Mesenchymal stem cell (in vitro differentiated cells and primary cell): ENCODE measurements around the gene EML4.
"Not testable (repeated sequence)": the region's sequence is repeated elsewhere in the genome, so short reads cannot be mapped to it uniquely, and the experiment has no call there.

Source experiments
- DNase-seq: peaks from one replicate; pipeline ENCODE4 v3.0.0-alpha.2; 2013
- H2AFZ ChIP-seq: one replicate; pipeline ENCODE4 v1.6.1; 2013; ENCODE audit warnings: low read depth, mild to moderate bottlenecking, control low read depth, inconsistent platforms, low read length, moderate library complexity
- H2AK5ac ChIP-seq: 2 replicates; pipeline ENCODE4 v1.6.1; 2013; ENCODE audit warnings: low read length, moderate library complexity, mild to moderate bottlenecking, inconsistent platforms; ENCODE audit not compliant: severe bottlenecking
- H2BK120ac ChIP-seq: one replicate; pipeline ENCODE4 v1.6.1; 2013; ENCODE audit warnings: low read depth, mild to moderate bottlenecking, inconsistent platforms, low read length, moderate library complexity
- H2BK12ac ChIP-seq, 2 experiments: one replicate each; pipeline ENCODE4 v1.6.1; 2013; ENCODE audit warnings: inconsistent platforms in 2 of 2, low read length in 2 of 2, mild to moderate bottlenecking in 2 of 2, moderate library complexity in 2 of 2, control low read depth in 1 of 2
- H2BK15ac ChIP-seq: one replicate; pipeline ENCODE4 v1.6.1; 2013; ENCODE audit warnings: mild to moderate bottlenecking, low read depth, inconsistent platforms; ENCODE audit not compliant: poor library complexity, severe bottlenecking
- H2BK5ac ChIP-seq: 2 replicates; pipeline ENCODE4 v1.6.1; 2013; ENCODE audit warnings: low read depth, mild to moderate bottlenecking, low read length, control low read depth, inconsistent platforms; ENCODE audit not compliant: poor library complexity, severe bottlenecking
- H3K14ac ChIP-seq, 2 experiments: one replicate each; pipeline ENCODE4 v1.6.1; 2013; ENCODE audit warnings: inconsistent platforms in 2 of 2, low read length in 2 of 2, control low read depth in 1 of 2, mild to moderate bottlenecking in 1 of 2, moderate library complexity in 1 of 2
- H3K18ac ChIP-seq, 2 experiments: one replicate each; pipeline ENCODE4 v1.6.1; 2013; ENCODE audit warnings: inconsistent platforms in 2 of 2, low read length in 2 of 2, control low read depth in 1 of 2, low read depth in 1 of 2, mild to moderate bottlenecking in 1 of 2
- H3K23ac ChIP-seq, 2 experiments: one replicate each; pipeline ENCODE4 v1.6.1; 2013; ENCODE audit warnings: inconsistent platforms in 2 of 2, low read length in 2 of 2, mild to moderate bottlenecking in 2 of 2, moderate library complexity in 2 of 2, control low read depth in 1 of 2
- H3K27ac ChIP-seq: 2 replicates; pipeline ENCODE4 v1.5.1; 2013; ENCODE audit warnings: mild to moderate bottlenecking, moderate library complexity, low read length, control low read depth, inconsistent platforms; ENCODE audit not compliant: poor library complexity, severe bottlenecking
- H3K27me3 ChIP-seq, 2 experiments: 2 replicates each; pipeline versions ENCODE4 v1.6.1 to v1.7.0; 2013; ENCODE audit warnings: low read length in 2 of 2, mild to moderate bottlenecking in 2 of 2, moderate library complexity in 2 of 2, control low read depth in 1 of 2, inconsistent platforms in 1 of 2; ENCODE audit not compliant: control insufficient read depth in 1 of 2, insufficient read depth in 1 of 2
- H3K36me3 ChIP-seq, 2 experiments: 2 replicates each; pipeline versions ENCODE4 v1.6.1 to v1.7.0; 2013; ENCODE audit warnings: low read length in 2 of 2, control low read depth in 1 of 2, inconsistent platforms in 1 of 2, low read depth in 1 of 2, mild to moderate bottlenecking in 1 of 2; ENCODE audit not compliant: insufficient read depth in 2 of 2, control insufficient read depth in 1 of 2
- H3K4ac ChIP-seq, 2 experiments: one replicate each; pipeline ENCODE4 v1.6.1; 2013; ENCODE audit warnings: inconsistent platforms in 2 of 2, low read length in 2 of 2, mild to moderate bottlenecking in 2 of 2, moderate library complexity in 2 of 2, control low read depth in 1 of 2, low read depth in 1 of 2
- H3K4me1 ChIP-seq: 2 replicates; pipeline ENCODE4 v1.6.1; 2013; ENCODE audit warnings: low read depth, low read length, control low read depth; ENCODE audit not compliant: control insufficient read depth, insufficient read depth
- H3K4me2 ChIP-seq: 2 replicates; pipeline ENCODE4 v1.6.1; 2013; ENCODE audit warnings: low read length, mild to moderate bottlenecking, inconsistent platforms; ENCODE audit not compliant: poor library complexity, severe bottlenecking
- H3K4me3 ChIP-seq, 2 experiments: 2 replicates each; pipeline versions ENCODE4 v1.5.1 to v1.7.0; 2013; ENCODE audit warnings: low read length in 2 of 2, mild to moderate bottlenecking in 2 of 2, control low read depth in 1 of 2, low read depth in 1 of 2; ENCODE audit not compliant: insufficient read depth in 1 of 2
- H3K79me1 ChIP-seq: replicated peaks from 2 replicates; pipeline ENCODE4 v1.6.1; 2013; ENCODE audit warnings: mild to moderate bottlenecking, control low read depth, low read length, inconsistent platforms; ENCODE audit not compliant: poor library complexity, severe bottlenecking
- H3K9ac ChIP-seq: 2 replicates; pipeline ENCODE4 v1.7.0; 2013; ENCODE audit warnings: mild to moderate bottlenecking, low read length, moderate library complexity
- H3K9me3 ChIP-seq: 2 replicates; pipeline ENCODE4 v1.7.0; 2013; ENCODE audit warnings: mild to moderate bottlenecking, low read length; ENCODE audit not compliant: control insufficient read depth
- H4K8ac ChIP-seq: one replicate; pipeline ENCODE4 v1.6.1; 2013; ENCODE audit warnings: inconsistent platforms, mild to moderate bottlenecking, low read length, moderate library complexity
- H4K91ac ChIP-seq: one replicate; pipeline ENCODE4 v1.6.1; 2013; ENCODE audit warnings: mild to moderate bottlenecking, low read length, inconsistent platforms
- WGBS: methylation state at CpG from one replicate; pipeline ENCODE4 v1.1.7; 2013; ENCODE audit warnings: mixed read lengths; 5-methylcytosine and 5-hydroxymethylcytosine counted together

Gene EML4

DNA sequence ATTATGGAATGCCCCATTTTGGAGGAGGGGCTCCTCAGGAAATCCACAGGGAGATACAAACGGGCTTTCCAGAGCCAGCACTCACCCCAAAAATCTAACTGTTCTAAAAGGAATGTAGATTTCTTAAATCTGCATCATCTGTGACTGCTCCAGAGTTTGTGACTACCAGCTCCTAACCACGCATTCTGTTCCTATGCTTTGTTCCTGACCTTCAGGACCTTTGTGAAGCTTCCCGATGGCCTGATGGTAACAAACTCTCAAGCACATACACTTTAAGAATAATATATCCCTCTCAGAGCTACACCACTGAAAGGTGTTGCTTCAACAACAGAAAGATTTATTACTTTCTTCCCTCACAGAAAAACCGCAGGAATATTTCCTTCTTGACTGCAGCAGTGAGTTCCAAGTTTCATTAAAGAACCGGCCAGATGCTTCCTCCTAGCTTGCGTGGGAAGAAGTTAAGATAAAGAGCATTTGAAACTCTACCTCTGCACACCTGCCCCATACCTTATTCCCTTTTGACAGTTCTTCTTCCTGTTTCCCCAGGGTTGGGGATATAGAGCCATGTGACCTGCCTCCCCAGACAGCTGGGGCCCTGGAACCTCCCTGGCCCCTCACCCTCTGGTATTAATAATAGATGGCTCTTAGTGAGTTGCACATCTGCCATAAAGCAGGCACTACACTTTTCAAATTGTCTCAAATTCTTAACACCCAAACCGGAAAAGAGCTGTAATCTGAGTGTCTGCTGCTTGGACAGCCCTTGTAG, 40.2 kb upstream of the EML4 start:
- Histone ChIP-seq H3K27me3 (no peaks in the 10 kb centered on the region), H2BK12ac (peak overlapping the region in 1 of 2 experiments; percentile 29), H2AK5ac (peak overlapping the region; percentile 92), H3K18ac (peak overlapping the region in 1 of 2 experiments; percentile 79), H4K8ac (no peak overlapping the region), H3K27ac (peak overlapping the region; percentile 77), H2BK5ac (no peak overlapping the region), H2AFZ (no peak overlapping the region), H3K23ac (no peak overlapping the region), H3K4ac (no peak overlapping the region), H3K4me1 (peaks cover 28% of the 10 kb centered on the region), H2BK15ac (no peak overlapping the region), H3K9me3 (no peaks in the 10 kb centered on the region), H2BK120ac (no peak overlapping the region), H3K14ac (no peak overlapping the region), H3K4me2 (peak overlapping the region; percentile 47), H3K36me3 (no peaks in the 10 kb centered on the region), H4K91ac (no peak overlapping the region), H3K9ac (no peak overlapping the region), H3K79me1 (no peaks in the 10 kb centered on the region), H3K4me3 (no peak overlapping the region)
- 3% methylated on average over 7 of the region's 7 CpGs for WGBS
- DNase-seq, result peak; percentile 84

GRCh38 chr2:42129487-42129852, 39.7 kb upstream of the EML4 start:
- H3K4me3 ChIP-seq, result no peak overlapping the region
- no peaks in the 10 kb centered on the region for H3K9me3 ChIP-seq
- peak overlapping the region; percentile 29 to 80 for H2BK12ac ChIP-seq
- no peak overlapping the region for H3K14ac ChIP-seq
- no peak for DNase-seq
- H3K18ac ChIP-seq, result peak overlapping the region in 1 of 2 experiments; percentile 80
- H4K91ac ChIP-seq, result peak overlapping the region; percentile 48
- H3K27ac ChIP-seq, result peak overlapping the region; percentile 77
- H2BK15ac ChIP-seq, result no peak overlapping the region
- no CpG with 5 or more reads among the region's 1 CpG for WGBS
- no peak overlapping the region for H3K9ac ChIP-seq
- H2BK5ac ChIP-seq, result no peak overlapping the region
- H3K4me1 ChIP-seq, result peaks cover 29% of the 10 kb centered on the region
- H2AFZ ChIP-seq, result no peak overlapping the region
- no peak overlapping the region for H4K8ac ChIP-seq
- H3K4ac ChIP-seq, result no peak overlapping the region
- peak overlapping the region; percentile 92 for H2AK5ac ChIP-seq
- no peaks in the 10 kb centered on the region for H3K27me3 ChIP-seq
- no peaks in the 10 kb centered on the region for H3K36me3 ChIP-seq
- peak overlapping the region; percentile 6 for H2BK120ac ChIP-seq
- no peaks in the 10 kb centered on the region for H3K79me1 ChIP-seq
- H3K4me2 ChIP-seq, result no peak overlapping the region
- H3K23ac ChIP-seq, result peak overlapping the region in 1 of 2 experiments; percentile 32

GRCh38 chr2:42129947-42130346, 39.2 kb upstream of the EML4 start:
- no peaks in the 10 kb centered on the region for H3K36me3 ChIP-seq
- no peak overlapping the region for H4K8ac ChIP-seq
- H3K4me2 ChIP-seq, result no peak overlapping the region
- WGBS, result 100% methylated on average over 2 of the region's 5 CpGs
- H2BK5ac ChIP-seq, result no peak overlapping the region
- no peak overlapping the region for H2BK15ac ChIP-seq
- no peaks in the 10 kb centered on the region for H3K27me3 ChIP-seq
- H2BK12ac ChIP-seq, result peak overlapping the region; percentile 29 to 80
- H3K18ac ChIP-seq, result peak overlapping the region in 1 of 2 experiments; percentile 80
- H4K91ac ChIP-seq, result no peak overlapping the region
- peaks cover 27% of the 10 kb centered on the region for H3K4me1 ChIP-seq
- H2AFZ ChIP-seq, result no peak overlapping the region
- no peak overlapping the region for H3K14ac ChIP-seq
- no peaks in the 10 kb centered on the region for H3K79me1 ChIP-seq
- DNase-seq, result no peak
- peak overlapping the region; percentile 6 for H2BK120ac ChIP-seq
- H3K23ac ChIP-seq, result peak overlapping the region in 1 of 2 experiments; percentile 32
- no peak overlapping the region for H3K9ac ChIP-seq
- no peak overlapping the region for H3K27ac ChIP-seq
- no peaks in the 10 kb centered on the region for H3K9me3 ChIP-seq
- H3K4me3 ChIP-seq, result no peak overlapping the region
- H2AK5ac ChIP-seq, result peak overlapping the region; percentile 92
- peak overlapping the region in 1 of 2 experiments; percentile 35 for H3K4ac ChIP-seq

- H3K4me3 ChIP-seq, H3K27ac ChIP-seq, H3K9ac ChIP-seq, H3K36me3 ChIP-seq, H2BK15ac ChIP-seq, DNase-seq, H3K79me1 ChIP-seq, H3K14ac ChIP-seq, H3K18ac ChIP-seq, H2AFZ ChIP-seq, H2BK12ac ChIP-seq, H4K91ac ChIP-seq, H3K4ac ChIP-seq, H3K27me3 ChIP-seq, H3K4me2 ChIP-seq, H2BK120ac ChIP-seq, H4K8ac ChIP-seq, H2BK5ac ChIP-seq, H3K9me3 ChIP-seq, H3K23ac ChIP-seq: not testable (repeated sequence)
- 97% methylated on average over 10 of the region's 10 CpGs for WGBS
- peaks cover 24% of the 10 kb centered on the region for H3K4me1 ChIP-seq
- H2AK5ac ChIP-seq, result peak overlapping the region; percentile 36
Observed at GRCh38 chr2:42130858-42131257, 38.3 kb upstream of the EML4 start.
